NB4 (cell line): ENCODE results near the gene SLC45A1.
A peak's percentile ranks its signal among the peaks of the same experiment; 100 is the strongest.

Source experiments
- DNase-seq: peaks from one replicate; pipeline ENCODE4 v3.0.0; 2010; ENCODE audit warnings: low read depth
- H3K4me3 ChIP-seq: one replicate; pipeline ENCODE4 v1.5.1; 2011; ENCODE audit warnings: mild to moderate bottlenecking, low read depth, low read length, moderate library complexity
- CTCF ChIP-seq: IDR thresholded peaks from one replicate; pipeline ENCODE4 v1.5.1; 2012; ENCODE audit warnings: low read depth, low read length
- MYC ChIP-seq: IDR thresholded peaks from 2 replicates; pipeline ENCODE4 v1.6.1; 2011; ENCODE audit warnings: low read depth, low read length
- POLR2A ChIP-seq: IDR thresholded peaks from 2 replicates; pipeline ENCODE4 v1.6.1; 2011; ENCODE audit warnings: mild to moderate bottlenecking; ENCODE audit not compliant: insufficient read length; ENCODE audit errors: extremely low read depth
- TF ChIP-seq, protein P1 (sequence below): IDR thresholded peaks from 2 replicates; pipeline ENCODE4 v1.6.1; 2011; ENCODE audit warnings: low read depth, low read length

Gene SLC45A1

DNA sequence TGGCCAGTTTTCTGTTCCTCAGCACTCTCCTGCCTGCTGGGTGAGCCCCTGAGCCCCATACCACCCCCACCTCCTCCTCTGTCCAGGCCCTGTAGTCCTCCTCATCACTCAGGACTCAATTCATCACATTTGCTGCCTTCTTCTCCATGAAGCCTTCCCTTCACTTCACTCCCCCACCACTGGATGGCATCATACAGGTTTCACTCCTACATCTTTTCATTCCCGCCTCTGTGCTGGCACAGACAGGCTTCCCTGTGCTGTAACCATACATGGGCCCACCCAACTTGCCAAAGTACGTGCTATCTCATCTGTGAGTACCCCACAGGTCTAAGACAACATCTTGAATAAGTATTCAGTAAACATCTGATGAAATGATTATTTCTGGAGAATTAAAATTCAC lies 56.9 kb downstream of the SLC45A1 start:
- peak; percentile 45 for DNase-seq
- TF ChIP-seq MYC = no peak
- TF ChIP-seq CTCF = peak; percentile 30
- TF ChIP-seq POLR2A = no peak
- TF ChIP-seq, protein P1, sequence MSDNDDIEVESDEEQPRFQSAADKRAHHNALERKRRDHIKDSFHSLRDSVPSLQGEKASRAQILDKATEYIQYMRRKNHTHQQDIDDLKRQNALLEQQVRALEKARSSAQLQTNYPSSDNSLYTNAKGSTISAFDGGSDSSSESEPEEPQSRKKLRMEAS = no peak

GRCh38 chr1:8376358-8376840 lies 58.5 kb downstream of the SLC45A1 start:
- no peak overlapping the region for H3K4me3 ChIP-seq
- no peak for DNase-seq
- TF ChIP-seq CTCF = no peak
- TF ChIP-seq POLR2A = no peak
- TF ChIP-seq, protein P1 = no peak
- no peak for TF ChIP-seq MYC

More for the DNA sequence above, 56.9 kb downstream of the SLC45A1 start:
- H3K4me3 ChIP-seq = no peak overlapping the region

GRCh38 chr1:8377271-8377981 lies 59.5 kb downstream of the SLC45A1 start:
- no peak overlapping the region for H3K4me3 ChIP-seq
- TF ChIP-seq POLR2A (no peak), CTCF (no peak), MYC (no peak)
- TF ChIP-seq, protein P1 = no peak
- DNase-seq = no peak

DNA sequence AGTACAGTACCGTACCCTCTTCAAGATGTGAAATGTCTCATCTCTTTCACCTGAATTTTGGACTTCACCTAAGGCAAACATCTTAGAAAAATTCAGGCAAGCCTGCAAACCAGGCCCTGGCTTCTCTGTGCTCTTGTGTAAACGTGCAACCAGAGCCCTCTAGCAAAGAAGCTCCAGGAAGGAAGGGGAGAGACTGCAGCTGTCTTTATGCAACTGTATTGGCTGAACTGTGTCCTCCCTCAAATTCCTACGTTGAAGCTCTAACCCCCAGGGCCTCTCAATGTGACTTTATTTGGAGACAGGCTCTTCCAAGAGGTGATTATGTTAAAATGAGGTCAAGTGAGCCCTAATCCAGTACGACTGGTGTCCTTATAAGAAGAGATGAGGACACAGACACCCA lies 60.3 kb downstream of the SLC45A1 start:
- DNase-seq = peak; percentile 67
- TF ChIP-seq POLR2A (no peak), MYC (peak; percentile 29; the same call in 1 of the 2 replicates)
- TF ChIP-seq, protein P1 = 0 out of 2 replicates have a peak, but pooled peaks have one; percentile 7
- no peak overlapping the region for H3K4me3 ChIP-seq

- no peak for TF ChIP-seq POLR2A
- TF ChIP-seq MYC = no peak
- no peak for TF ChIP-seq CTCF
- TF ChIP-seq, protein P1 = no peak
- no peak overlapping the region for H3K4me3 ChIP-seq
- DNase-seq = no peak
Observed at GRCh38 chr1:8378981-8379470, 61.1 kb downstream of the SLC45A1 start.
